ENCODE results near the gene PSME2. TPM values are rescaled to one million over a fixed set of nuclear protein-coding genes. Genes with fewer than 3 reads are reported as not detected.

Gene PSME2
- polyA plus RNA-seq, 1 donor from 2014 or later: 328 TPM

DNA sequence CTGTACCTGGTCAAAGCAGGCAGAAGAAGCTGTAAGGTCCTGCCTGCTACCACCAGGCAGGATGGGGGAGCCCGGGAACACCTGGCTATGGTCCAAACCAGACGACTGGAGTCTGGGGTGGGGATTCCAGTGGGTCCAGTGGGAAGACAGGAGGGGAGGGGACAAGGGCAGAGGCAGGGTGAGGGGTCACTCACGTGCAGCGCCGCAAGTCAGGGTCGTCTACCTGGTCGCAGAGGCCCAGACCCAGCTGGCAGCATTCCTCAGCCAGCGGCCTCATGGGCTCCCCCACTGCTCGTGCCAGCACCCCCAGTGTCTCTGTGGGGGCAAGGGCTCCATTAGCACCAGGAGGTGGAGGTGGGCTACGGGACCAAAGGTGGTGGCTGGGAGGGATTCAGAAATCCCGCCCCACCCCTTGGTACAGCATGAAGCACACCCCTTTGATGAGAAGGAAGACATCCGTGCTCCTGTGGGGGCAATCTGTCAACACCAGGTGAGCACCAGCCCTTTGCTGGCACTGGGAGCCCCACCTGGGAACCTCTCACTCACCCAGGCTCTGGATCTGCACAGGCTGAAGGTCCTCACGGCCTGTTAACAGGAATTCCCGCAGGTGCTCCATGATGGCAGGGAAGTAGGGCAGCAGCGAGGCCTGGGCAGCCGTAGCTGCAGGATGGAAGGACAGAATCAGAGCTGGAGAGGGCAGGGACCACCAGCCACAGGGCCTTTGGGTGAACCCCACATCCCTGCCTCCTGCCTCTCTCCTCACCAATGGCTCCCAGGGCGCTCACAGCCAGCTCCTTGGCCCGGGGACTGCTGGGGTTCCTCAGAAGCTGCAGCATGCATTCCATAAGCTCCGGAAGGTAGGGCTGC is 37.9 kb upstream of the PSME2 start:
- H3K27me3 Mint-ChIP-seq: no peaks in the 10 kb centered on the region
- H3K27ac Mint-ChIP-seq: peak overlapping the region in 1 of 3 donors; percentile 84

DNA sequence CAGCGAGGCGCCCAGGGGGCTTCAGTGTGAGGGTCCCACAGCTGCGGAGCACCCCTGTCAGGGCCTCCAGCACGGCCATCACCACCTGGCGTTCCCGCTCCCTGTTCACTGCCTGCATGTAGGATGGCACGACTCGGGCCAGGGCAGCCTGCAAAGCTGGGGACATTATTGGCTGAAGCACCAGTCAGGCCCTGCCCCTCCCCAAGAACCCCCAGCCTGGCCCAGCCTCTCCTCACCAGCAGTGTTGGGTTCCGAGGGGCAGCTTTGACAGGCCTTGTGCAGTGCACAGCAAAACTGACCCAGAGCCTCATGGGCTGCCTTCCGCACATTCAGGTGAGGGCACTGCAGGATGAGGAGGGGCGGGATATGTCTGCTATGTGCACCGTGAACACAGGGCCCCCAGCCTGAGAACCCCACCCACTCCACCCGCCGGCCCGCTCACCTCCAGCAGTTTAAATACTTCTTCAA is 36.6 kb upstream of the PSME2 start:
- no peaks in the 10 kb centered on the region for H3K9me3 Mint-ChIP-seq
- H3K27me3 Mint-ChIP-seq: no peaks in the 10 kb centered on the region
- no peak overlapping the region for H3K4me3 Mint-ChIP-seq
- peaks cover 0 to 9% (median 4%) of the 10 kb centered on the region in 3 donors for H3K4me1 Mint-ChIP-seq
- peak overlapping the region in 2 of 3 donors; percentile 39 to 45 for H3K27ac Mint-ChIP-seq
- H3K36me3 Mint-ChIP-seq: peaks cover 1% of the 10 kb centered on the region

More for the DNA sequence above, 37.9 kb upstream of the PSME2 start:
- peaks cover 10 to 12% (median 10%) of the 10 kb centered on the region in 3 donors for H3K4me1 Mint-ChIP-seq
- peaks cover 1% of the 10 kb centered on the region for H3K36me3 Mint-ChIP-seq
- peak overlapping the region in 1 of 4 donors; percentile 17 for H3K4me3 Mint-ChIP-seq
- no peaks in the 10 kb centered on the region for H3K9me3 Mint-ChIP-seq

DNA sequence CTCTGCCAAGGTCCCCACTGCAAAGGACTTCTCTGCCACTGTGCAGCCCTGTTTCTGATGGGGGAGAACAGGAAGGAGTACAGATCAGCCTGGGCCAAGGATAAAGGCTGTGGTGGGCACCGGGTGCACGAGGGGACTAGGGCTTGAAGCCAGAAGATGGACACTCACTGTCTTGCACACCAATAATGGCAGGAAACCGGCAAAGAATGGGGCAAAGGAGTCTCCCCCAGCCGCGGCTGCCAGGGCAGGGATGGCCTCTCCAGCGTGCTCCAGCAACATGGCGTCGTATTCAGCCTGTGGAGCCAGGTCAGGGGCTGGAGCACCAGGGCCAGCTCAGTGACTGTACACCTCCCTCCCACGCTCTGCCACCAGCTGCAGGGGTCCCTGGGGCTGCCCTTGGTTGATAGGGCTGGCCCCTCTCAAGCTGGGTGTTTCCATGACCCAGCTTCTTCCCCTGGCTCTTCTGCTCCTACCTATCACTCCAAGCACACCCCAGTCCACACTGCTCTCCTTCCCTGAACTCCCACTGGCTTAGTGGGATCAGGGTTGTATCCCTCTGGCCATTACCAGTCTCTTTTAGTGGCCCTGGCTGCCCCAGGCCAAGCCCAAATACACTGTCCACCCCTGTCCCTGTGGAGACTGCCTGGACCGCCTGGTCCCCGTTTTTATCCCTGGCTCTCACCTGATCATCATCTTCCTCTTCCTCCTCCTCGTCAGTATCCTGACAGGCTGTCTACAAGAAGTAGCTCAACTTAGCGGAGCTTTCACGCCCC is 35.9 kb upstream of the PSME2 start:
- H3K36me3 Mint-ChIP-seq: peaks cover 1% of the 10 kb centered on the region
- no peaks in the 10 kb centered on the region for H3K9me3 Mint-ChIP-seq
- H3K4me3 Mint-ChIP-seq: no peak overlapping the region
- no peaks in the 10 kb centered on the region for H3K27me3 Mint-ChIP-seq
- peaks cover 0 to 3% (median 0%) of the 10 kb centered on the region in 3 donors for H3K4me1 Mint-ChIP-seq
- H3K27ac Mint-ChIP-seq: peak overlapping the region in 2 of 3 donors; percentile 16 to 67

DNA sequence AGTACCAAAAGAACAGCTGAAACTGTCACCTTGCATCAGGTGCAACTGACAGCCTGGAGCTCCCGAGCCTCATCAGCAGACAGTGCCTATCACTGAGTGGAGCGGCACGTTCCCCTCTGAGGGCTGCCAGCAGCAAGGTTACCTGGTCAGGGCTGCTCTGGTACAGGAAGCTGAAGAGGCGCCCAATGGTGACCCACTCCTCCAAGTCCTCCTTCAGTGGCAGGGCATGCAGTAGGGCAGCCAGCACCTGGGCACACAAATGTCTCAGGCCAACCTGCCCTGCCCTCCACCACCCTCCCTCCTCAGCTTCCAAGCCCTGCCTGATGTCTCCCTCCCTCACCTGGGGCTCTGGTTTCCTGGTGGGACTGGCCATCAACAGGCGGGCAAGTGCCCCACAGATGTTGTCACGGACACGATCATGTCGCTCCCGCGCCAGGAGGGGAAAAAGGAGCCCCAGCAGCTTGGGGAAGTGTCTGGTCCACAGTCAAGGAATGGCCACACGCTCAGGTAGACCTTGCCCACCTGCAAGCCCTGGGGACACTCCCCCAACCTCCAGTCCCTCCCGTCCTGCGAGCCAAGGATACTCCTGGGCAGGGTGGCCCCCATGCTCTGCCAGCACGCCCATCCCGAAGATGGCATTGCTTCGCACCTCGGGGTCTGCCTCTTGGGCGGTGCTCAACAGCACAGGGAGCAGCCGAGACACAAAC is 35.1 kb upstream of the PSME2 start:
- no peak overlapping the region for H3K4me3 Mint-ChIP-seq

DNA sequence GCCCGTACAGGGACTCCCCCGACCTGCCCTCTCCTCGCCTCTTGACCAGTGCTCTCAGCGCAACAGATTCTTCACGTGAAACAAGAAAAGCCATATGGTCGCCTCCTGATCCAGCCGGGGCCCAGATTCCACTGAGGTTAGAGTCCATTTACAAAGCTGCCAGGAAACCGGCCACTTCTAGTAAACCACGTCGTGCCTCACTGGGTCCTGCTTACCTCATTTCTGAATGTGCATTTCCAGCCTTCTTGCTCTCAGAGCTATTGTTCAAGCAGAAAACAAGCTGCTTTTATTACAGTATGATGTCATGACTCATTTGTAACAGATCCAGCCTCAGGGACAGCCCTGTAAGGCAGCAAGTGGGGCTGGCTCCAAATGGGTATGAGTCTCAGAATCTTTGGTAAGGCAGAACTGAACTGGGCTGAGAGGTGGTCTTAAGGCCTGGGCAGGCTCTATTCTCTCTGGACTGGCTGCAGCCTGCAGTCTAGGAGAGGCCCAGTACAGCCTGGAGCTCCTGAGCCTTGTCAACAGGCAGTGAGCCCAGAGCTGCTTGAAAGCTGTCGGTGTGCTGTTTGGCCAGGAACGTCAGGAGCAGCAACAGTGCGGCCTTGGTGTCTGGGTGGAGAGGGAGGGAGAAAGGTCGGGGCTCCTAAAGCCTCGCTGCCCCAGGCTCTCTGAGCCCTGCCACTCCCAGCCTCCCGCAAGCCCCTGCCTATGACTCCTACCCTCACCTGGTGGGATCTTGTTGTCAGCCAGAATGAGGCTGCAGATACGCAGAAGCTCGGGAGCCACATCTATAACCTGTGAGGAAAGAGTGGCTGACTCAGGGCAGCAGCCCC is 33.8 kb upstream of the PSME2 start:
- Mint-ChIP-seq H3K4me3 (peak overlapping the region in 1 of 4 donors; percentile 35), H3K9me3 (no peaks in the 10 kb centered on the region), H3K27me3 (no peaks in the 10 kb centered on the region), H3K36me3 (peaks cover 1% of the 10 kb centered on the region), H3K27ac (peak overlapping the region in 2 of 3 donors; percentile 28 to 80), H3K4me1 (no peaks in the 10 kb centered on the region)

More for the DNA sequence above, 35.1 kb upstream of the PSME2 start:
- Mint-ChIP-seq H3K27ac (peak overlapping the region in 1 of 3 donors; percentile 80), H3K4me1 (no peaks in the 10 kb centered on the region), H3K9me3 (no peaks in the 10 kb centered on the region), H3K27me3 (no peaks in the 10 kb centered on the region), H3K36me3 (peaks cover 3% of the 10 kb centered on the region)

DNA sequence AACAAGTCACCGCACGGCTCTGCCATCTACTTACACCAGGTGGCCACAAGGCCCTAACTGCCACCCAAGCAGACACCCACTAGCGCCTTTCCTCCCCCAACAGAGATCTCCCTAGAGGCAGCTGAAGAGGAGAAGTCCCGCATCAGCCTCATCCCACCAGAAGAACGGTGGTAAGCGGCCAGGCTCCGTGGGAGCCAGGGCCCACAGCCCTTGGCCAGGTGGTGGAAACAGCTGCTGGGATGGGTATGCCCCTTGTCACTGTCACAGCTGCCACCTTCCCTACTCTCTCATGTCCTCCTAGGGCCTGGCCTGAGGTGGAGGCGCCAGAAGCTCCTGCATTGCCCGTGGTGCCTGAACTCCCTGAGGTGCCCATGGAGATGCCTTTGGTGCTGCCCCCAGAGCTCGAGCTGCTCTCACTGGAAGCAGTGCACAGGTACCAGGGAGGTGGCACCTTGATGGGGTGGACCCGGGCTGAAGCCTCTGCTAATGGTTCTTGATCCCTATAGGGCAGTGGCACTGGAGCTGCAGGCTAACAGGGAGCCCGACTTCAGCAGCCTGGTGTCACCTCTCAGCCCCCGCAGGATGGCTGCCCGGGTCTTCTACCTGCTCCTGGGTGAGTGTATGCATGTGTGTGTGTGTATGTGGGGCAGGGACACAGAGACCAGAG is 33.0 kb upstream of the PSME2 start:
- Mint-ChIP-seq H3K4me3 (peak overlapping the region in 1 of 4 donors; percentile 34), H3K9me3 (no peaks in the 10 kb centered on the region), H3K27ac (peak overlapping the region in 2 of 3 donors; percentile 22 to 80), H3K4me1 (no peaks in the 10 kb centered on the region), H3K36me3 (peaks cover 1% of the 10 kb centered on the region), H3K27me3 (no peaks in the 10 kb centered on the region)

DNA sequence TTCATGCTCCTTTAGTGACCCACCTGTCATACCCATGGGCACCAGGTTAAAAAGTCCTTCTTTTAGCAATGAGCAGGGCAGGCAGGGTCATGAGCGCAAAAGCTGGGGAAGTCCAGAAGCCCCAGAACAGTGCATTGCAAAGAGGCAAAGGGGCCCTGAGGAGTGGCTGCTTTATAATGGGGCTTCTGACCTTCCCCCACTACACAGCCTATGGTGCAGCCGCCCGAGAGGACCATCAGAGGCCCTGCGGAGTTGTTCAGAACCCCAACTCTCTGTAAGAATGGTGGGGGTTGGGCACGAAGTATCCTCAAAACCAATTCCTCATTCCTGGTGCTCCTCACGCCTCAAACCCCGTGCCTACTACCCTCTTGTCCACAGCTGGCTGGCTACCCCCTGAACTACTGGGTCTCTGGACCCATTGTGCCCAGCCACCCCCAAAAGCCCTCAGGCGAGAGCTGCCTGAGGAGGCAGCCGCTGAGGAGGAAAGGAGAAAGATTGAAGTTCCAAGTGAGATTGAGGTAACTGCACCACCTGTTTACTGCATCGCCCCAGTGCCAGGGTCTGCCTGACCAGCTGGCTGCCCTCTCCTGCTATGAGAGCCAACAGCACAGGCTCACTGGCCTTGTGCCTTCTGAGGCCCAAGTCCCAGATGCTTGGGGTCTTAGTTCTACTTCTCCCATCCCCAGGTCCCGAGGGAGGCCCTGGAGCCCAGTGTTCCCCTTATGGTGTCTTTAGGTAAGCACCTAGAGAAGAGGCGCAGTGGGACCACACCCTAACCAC is 32.2 kb upstream of the PSME2 start:
- Mint-ChIP-seq H3K4me1 (no peaks in the 10 kb centered on the region), H3K4me3 (no peak overlapping the region), H3K9me3 (no peaks in the 10 kb centered on the region), H3K36me3 (peaks cover 2% of the 10 kb centered on the region), H3K27ac (peak overlapping the region; percentile 22 to 72 (median 24)), H3K27me3 (no peaks in the 10 kb centered on the region)

DNA sequence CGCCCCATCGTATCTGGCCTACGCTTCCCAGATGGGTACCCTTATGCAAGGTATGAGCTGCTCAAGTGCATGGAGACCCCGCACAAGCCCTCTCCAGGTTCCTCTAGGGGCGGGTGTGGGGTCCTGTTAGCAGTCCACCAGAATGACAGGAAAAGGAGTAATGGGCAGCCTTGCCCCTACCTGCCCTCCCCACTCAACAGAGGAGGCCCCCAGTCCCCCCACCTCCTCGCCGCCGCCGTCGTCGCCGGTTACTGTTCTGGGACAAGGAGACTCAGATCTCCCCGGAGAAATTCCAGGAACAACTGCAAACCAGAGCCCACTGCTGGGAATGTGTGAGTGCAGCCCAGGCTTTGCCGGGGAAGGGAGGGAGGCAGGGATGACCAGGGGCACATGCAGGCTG is 31.5 kb upstream of the PSME2 start:
- no peak overlapping the region for H3K27ac Mint-ChIP-seq
- no peaks in the 10 kb centered on the region for H3K27me3 Mint-ChIP-seq
- H3K9me3 Mint-ChIP-seq: no peaks in the 10 kb centered on the region
- no peaks in the 10 kb centered on the region for H3K4me1 Mint-ChIP-seq
- H3K4me3 Mint-ChIP-seq: no peak overlapping the region
- H3K36me3 Mint-ChIP-seq: peaks cover 4% of the 10 kb centered on the region

DNA sequence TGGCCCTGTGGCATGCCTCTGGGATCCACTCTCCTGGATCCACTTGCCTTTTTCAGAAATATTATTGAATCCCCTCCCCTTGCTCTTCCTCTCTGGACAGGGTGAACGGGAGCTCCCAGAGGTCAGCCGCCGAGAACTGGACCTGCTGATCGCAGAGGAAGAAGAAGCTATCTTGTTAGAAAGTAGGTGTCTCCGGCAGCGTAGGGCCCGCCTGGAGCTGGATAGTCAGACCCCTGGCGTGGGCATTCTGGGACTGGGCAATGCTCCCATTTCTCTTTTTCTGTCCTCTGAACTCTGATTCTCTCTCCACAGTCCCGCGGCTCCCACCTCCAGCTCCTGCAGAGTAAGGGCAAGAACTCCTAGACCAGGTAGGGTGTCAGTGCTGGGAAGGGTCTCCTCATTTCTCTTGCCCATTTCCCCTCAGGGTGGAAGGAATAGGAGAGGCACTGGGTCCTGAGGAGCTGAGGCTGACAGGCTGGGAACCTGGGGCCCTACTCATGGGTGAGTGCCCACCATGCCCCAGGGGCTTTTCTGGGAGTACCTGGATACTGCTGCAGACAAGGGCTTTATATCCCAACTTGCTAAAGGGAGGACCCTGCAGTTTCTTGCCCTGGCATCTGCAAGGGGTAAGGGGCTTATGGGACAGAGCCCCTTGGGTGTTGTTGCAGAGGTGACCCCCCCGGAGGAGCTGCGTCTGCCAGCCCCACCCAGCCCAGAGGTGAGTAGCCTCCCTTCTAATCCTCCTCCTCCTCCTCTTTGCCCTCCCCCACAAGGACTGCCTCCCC is 30.8 kb upstream of the PSME2 start:
- Mint-ChIP-seq H3K4me3 (no peak overlapping the region), H3K27me3 (no peaks in the 10 kb centered on the region), H3K27ac (peak overlapping the region in 1 of 3 donors; percentile 16), H3K9me3 (no peaks in the 10 kb centered on the region), H3K36me3 (peaks cover 4% of the 10 kb centered on the region), H3K4me1 (peaks cover 0 to 3% (median 1%) of the 10 kb centered on the region in 3 donors)

DNA sequence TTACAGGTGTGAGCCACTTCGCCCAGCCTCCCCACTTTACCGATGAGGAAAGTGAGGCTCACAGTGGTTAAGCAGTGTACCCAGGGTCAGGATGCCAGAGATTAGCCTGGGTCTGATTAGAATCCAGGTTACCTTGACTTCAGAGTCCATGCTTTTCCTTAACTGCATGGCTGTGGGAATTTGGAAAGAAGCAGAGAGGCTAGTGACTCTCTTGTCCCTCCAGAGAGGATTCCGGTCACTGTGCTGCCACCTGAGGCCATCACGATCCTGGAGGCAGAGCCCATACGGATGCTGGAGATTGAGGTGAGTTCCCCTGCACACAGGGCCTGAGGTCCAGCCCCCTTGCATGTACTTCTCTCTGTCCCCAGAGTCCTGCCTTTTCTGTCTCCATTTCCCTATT is 30.2 kb upstream of the PSME2 start:
- Mint-ChIP-seq H3K9me3 (no peaks in the 10 kb centered on the region), H3K4me1 (peaks cover under 1 to 8% (median 4%) of the 10 kb centered on the region in 3 donors), H3K4me3 (no peak overlapping the region), H3K36me3 (peaks cover 4% of the 10 kb centered on the region), H3K27me3 (no peaks in the 10 kb centered on the region), H3K27ac (no peak overlapping the region)

DNA sequence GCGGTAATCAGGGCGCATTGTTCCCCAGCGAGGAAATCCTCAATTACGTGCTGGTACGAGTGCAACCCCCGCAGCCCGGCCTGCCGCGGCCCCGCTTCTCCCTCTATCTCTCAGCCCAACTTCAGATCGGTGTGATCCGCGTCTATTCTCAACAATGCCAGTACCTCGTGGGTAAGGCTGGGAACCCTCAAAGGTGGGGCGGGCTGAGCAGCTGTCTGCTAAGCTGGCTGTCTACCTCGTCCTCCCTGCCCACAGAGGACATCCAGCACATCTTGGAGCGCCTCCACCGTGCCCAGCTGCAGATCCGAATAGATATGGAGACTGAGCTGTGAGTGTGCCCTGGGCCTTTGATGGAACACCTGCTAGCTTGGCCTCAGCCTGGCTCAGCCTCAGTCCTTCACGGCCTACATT is 26.5 kb upstream of the PSME2 start:
- Mint-ChIP-seq H3K4me1 (peaks cover 11 to 14% (median 12%) of the 10 kb centered on the region in 3 donors), H3K27ac (peak overlapping the region in 2 of 3 donors; percentile 70 to 89), H3K27me3 (no peaks in the 10 kb centered on the region), H3K4me3 (peak overlapping the region in 3 of 4 donors; percentile 55 to 95 (median 60)), H3K36me3 (peaks cover 6% of the 10 kb centered on the region), H3K9me3 (no peaks in the 10 kb centered on the region)

DNA sequence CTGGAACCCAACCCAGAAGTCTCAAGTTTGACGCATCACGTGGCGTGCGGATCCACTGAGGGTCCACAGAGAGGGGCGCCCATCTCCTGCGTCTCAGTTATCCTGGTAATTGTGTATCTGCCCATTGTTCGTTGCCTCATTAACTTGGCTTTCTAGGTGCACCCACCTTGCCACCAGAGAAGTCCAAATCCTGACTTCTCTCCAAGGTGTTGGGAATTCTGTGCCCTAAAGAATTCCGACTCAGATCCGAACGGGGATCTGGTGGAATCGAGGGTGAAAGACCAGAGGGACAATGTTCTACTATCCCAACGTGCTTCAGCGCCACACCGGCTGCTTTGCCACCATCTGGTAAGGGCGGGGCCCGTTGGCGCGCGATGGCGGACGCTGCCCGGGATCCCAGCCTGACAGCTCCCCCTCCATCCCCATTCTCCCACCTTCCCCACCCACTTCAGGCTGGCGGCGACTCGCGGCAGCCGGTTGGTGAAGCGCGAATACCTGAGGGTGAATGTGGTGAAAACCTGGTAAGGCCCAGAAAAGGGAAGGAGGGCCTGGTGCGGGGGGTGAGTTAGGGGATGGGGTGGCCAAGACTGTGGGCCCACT is 26.0 kb upstream of the PSME2 start:
- H3K4me1 Mint-ChIP-seq: peaks cover 11 to 17% (median 16%) of the 10 kb centered on the region in 3 donors
- H3K9me3 Mint-ChIP-seq: no peaks in the 10 kb centered on the region

More for the DNA sequence above, 26.0 kb upstream of the PSME2 start:
- Mint-ChIP-seq H3K36me3 (peaks cover 6% of the 10 kb centered on the region), H3K27ac (peak overlapping the region in 2 of 3 donors; percentile 81 to 87), H3K4me3 (peak overlapping the region; percentile 84 to 98 (median 94)), H3K27me3 (no peaks in the 10 kb centered on the region)
